ENCODE measurements around the gene UNC79. TPM values are rescaled to one million over a fixed set of nuclear protein-coding genes. Genes with fewer than 3 reads are reported as not detected.

UNC79 gene
- polyA plus RNA-seq, 3 donors, result 0.01 to 0.02 TPM; not detected in 1

GRCh38 chr14:93728651-93729016 lies 297.9 kb downstream of the UNC79 start:
- Mint-ChIP-seq H3K4me3 (no peak overlapping the region), H3K9me3 (no peaks in the 10 kb centered on the region), H3K4me1 (no peaks in the 10 kb centered on the region), H3K36me3 (no peaks in the 10 kb centered on the region), H3K27me3 (ENCODE audit: low read depth in 3 of 3) (peaks cover 0 to 10% (median 2%) of the 10 kb centered on the region in 3 donors), H3K27ac (no peak overlapping the region)
- Histone ChIP-seq H2AFZ (ENCODE audit: insufficient read depth, low read depth, low read length, poor library complexity, severe bottlenecking) (no peak overlapping the region), H3K4me1 (ENCODE audit: control insufficient read depth in 1 of 2, insufficient read depth in 2 of 2, low read length in 2 of 2) (no peaks in the 10 kb centered on the region), H3K36me3 (replicated peaks in 1 of 2; ENCODE audit: control insufficient read depth in 1 of 2, insufficient read depth in 2 of 2, low read length in 2 of 2) (no peaks in the 10 kb centered on the region), H3K27me3 (ENCODE audit: control insufficient read depth in 2 of 2, insufficient read depth in 2 of 2, low read length in 2 of 2) (no peaks in the 10 kb centered on the region), H3K27ac (ENCODE audit: low read depth in 1 of 2, low read length in 2 of 2) (no peak overlapping the region), H3K4me2 (replicated peaks; ENCODE audit: extremely low read depth, low read length, poor library complexity, severe bottlenecking) (no peak overlapping the region), H3K4me3 (replicated peaks in 1 of 3; ENCODE audit: low read depth in 2 of 3, low read length in 3 of 3) (no peak overlapping the region), H3K9ac (ENCODE audit: insufficient read depth, low read length, poor library complexity, severe bottlenecking) (no peak overlapping the region), H3K79me2 (ENCODE audit: insufficient read depth, low read length) (no peaks in the 10 kb centered on the region), H4K20me1 (ENCODE audit: insufficient read depth, low read length) (no peaks in the 10 kb centered on the region), H3K9me3 (replicated peaks in 1 of 2; ENCODE audit: control insufficient read depth in 1 of 2, insufficient read depth in 1 of 2, low read length in 2 of 2) (no peaks in the 10 kb centered on the region)
- intact Hi-C loops (cut with micrococcal nuclease), result no loop called here
- WGBS (ENCODE audit: insufficient coverage), result 94% methylated on average over 8 of the region's 8 CpGs
- TF ChIP-seq CTCF (IDR thresholded peaks at IDR 0.05), result no peak
- no peak for DNase-seq

GRCh38 chr14:93729993-93730392 lies 299.3 kb downstream of the UNC79 start:
- H3K27ac ChIP-seq (ENCODE audit: low read depth in 1 of 2, low read length in 2 of 2), result no peak overlapping the region
- intact Hi-C loops (cut with micrococcal nuclease), result no loop called here
- H3K27me3 Mint-ChIP-seq (ENCODE audit: low read depth in 3 of 3), result peaks cover 0 to 7% (median 4%) of the 10 kb centered on the region in 3 donors
- no peak for TF ChIP-seq CTCF (IDR thresholded peaks at IDR 0.05)
- H3K27me3 ChIP-seq (ENCODE audit: control insufficient read depth in 2 of 2, insufficient read depth in 2 of 2, low read length in 2 of 2), result no peaks in the 10 kb centered on the region
- H3K4me1 Mint-ChIP-seq, result no peaks in the 10 kb centered on the region
- DNase-seq, result no peak
- H3K4me2 ChIP-seq (replicated peaks; ENCODE audit: extremely low read depth, low read length, poor library complexity, severe bottlenecking), result no peak overlapping the region
- no peaks in the 10 kb centered on the region for H3K36me3 ChIP-seq (replicated peaks in 1 of 2; ENCODE audit: control insufficient read depth in 1 of 2, insufficient read depth in 2 of 2, low read length in 2 of 2)
- no peak overlapping the region for H3K4me3 ChIP-seq (replicated peaks in 1 of 3; ENCODE audit: low read depth in 2 of 3, low read length in 3 of 3)
- no peak overlapping the region for H3K9ac ChIP-seq (ENCODE audit: insufficient read depth, low read length, poor library complexity, severe bottlenecking)
- H2AFZ ChIP-seq (ENCODE audit: insufficient read depth, low read depth, low read length, poor library complexity, severe bottlenecking), result no peak overlapping the region
- H3K27ac Mint-ChIP-seq, result no peak overlapping the region
- WGBS (ENCODE audit: insufficient coverage), result 57% methylated on average over 1 of the region's 10 CpGs
- H4K20me1 ChIP-seq (ENCODE audit: insufficient read depth, low read length), result no peaks in the 10 kb centered on the region
- no peaks in the 10 kb centered on the region for H3K79me2 ChIP-seq (ENCODE audit: insufficient read depth, low read length)
- H3K4me1 ChIP-seq (ENCODE audit: control insufficient read depth in 1 of 2, insufficient read depth in 2 of 2, low read length in 2 of 2), result no peaks in the 10 kb centered on the region
- no peak overlapping the region for H3K4me3 Mint-ChIP-seq
- no peaks in the 10 kb centered on the region for H3K36me3 Mint-ChIP-seq
- peaks cover 0 to 2% (median 0%) of the 10 kb centered on the region in 7 donors for H3K9me3 Mint-ChIP-seq
- no peaks in the 10 kb centered on the region for H3K9me3 ChIP-seq (replicated peaks in 1 of 2; ENCODE audit: control insufficient read depth in 1 of 2, insufficient read depth in 1 of 2, low read length in 2 of 2)

Data from CD14-positive monocyte (primary cell).